ENCODE data around the gene MICAL2. TPM values are rescaled to one million over a fixed set of nuclear protein-coding genes. Genes with fewer than 3 reads are reported as not detected.

Gene MICAL2
- total and polyA plus RNA-seq, 2 of the 8 experiments (the other 6 are each of a cell fraction or from before 2014, with no cell fraction given) = 1.3 to 4.1 TPM

DNA sequence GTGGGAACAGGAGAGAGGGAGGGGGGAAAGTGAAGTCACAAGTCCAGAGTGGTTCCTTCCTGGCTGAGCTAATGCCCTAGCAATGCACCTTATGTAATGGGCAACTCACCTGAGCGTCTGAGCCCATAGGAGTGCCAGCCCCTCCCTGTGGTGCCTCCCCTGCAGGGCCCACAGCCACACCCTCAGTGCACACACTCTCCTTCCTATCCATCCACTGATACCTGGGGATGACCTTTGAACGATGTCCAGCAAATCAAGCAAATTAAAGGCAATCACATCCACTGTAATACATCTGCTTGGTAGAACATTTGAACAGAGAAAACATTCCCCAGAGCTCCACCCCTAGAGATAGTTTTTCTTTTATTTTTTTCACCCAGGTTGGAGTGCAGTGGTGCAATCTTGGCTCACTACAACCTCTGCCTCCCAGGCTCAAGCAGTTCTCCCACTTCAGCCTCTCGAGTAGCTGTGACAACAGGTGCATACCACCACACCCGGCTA, 19.6 kb upstream of the MICAL2 start:
- no peaks in the 10 kb centered on the region for H4K20me1 ChIP-seq (replicated peaks in 1 of 2; ENCODE audit: control insufficient read depth in 1 of 2, insufficient read depth in 2 of 2, low read length in 2 of 2)
- peaks cover 3 to 14% (median 11%) of the 10 kb centered on the region in 4 experiments for H3K4me1 ChIP-seq (replicated peaks in 1 of 4; ENCODE audit: control insufficient read depth in 3 of 4, insufficient read depth in 4 of 4, low read length in 3 of 4)
- no peak overlapping the region for H4K8ac ChIP-seq (ENCODE audit: extremely low read depth, insufficient read depth, low read length)
- H4K91ac ChIP-seq (replicated peaks; ENCODE audit: insufficient read length, low read length) = no peak overlapping the region
- no peaks in the 10 kb centered on the region for H3K9me3 ChIP-seq (ENCODE audit: insufficient read depth in 2 of 2, low read depth in 1 of 2, low read length in 1 of 2)
- DNase-seq (ENCODE audit: low read depth in 1 of 2, low spot score in 2 of 2) (no peak), FAIRE-seq (no peak)
- no peak overlapping the region for H3K9ac ChIP-seq (replicated peaks in 1 of 4; ENCODE audit: extremely low read depth in 1 of 4, low read depth in 3 of 4, low read length in 3 of 4)
- H3K27ac ChIP-seq (ENCODE audit: low read depth, low read length) = no peak overlapping the region
- H3K4me3 ChIP-seq (ENCODE audit: extremely low read depth in 1 of 4, insufficient read depth in 2 of 4, low read depth in 3 of 4, low read length in 4 of 4) = no peak overlapping the region
- H2BK120ac ChIP-seq (replicated peaks; ENCODE audit: low read depth, low read length) = no peak overlapping the region
- peak overlapping the region; percentile 82; the same call in 1 of the 2 replicates for H2BK20ac ChIP-seq (ENCODE audit: low read length)
- no peaks in the 10 kb centered on the region for H3K79me1 ChIP-seq (ENCODE audit: low read depth, low read length)
- no peak overlapping the region for H2BK5ac ChIP-seq (ENCODE audit: low read depth, low read length)
- no peak overlapping the region for H4K5ac ChIP-seq (ENCODE audit: insufficient read length, low read depth, low read length)
- H3K36me3 ChIP-seq (ENCODE audit: control insufficient read depth in 2 of 4, insufficient read depth in 4 of 4, low read length in 3 of 4) = no peaks in the 10 kb centered on the region
- ChIA-PET POLR2A (ENCODE audit: partially characterized antibody) (no interaction called here), CTCF (ENCODE audit: partially characterized antibody) (interaction anchor here (0.6 to 7.0 kb wide), 10 partner anchors 12 to 198 kb away, joined by 3 to 37 read pairs (median 4); no protein-coding TSS in a partner anchor)
- H3K79me2 ChIP-seq (ENCODE audit: control insufficient read depth in 1 of 2, insufficient read depth in 2 of 2, low read length in 2 of 2) = no peaks in the 10 kb centered on the region
- TF ChIP-seq ZNF274 (IDR thresholded peaks at IDR 0.05; ENCODE audit: borderline replicate concordance, extremely low read depth, low read length) = no peak
- TF ChIP-seq KDM4A (IDR thresholded peaks at IDR 0.05; ENCODE audit: low read depth, low read length, severe bottlenecking) = no peak
- no peak for TF ChIP-seq CTBP2 (IDR thresholded peaks at IDR 0.05; ENCODE audit: borderline replicate concordance, insufficient read depth, insufficient read length, low read length)
- no peak for TF ChIP-seq CTCF (IDR thresholded peaks at IDR 0.05; ENCODE audit: control extremely low read depth in 1 of 3, insufficient read depth in 1 of 3, low read depth in 1 of 3, low read length in 3 of 3)
- no peak overlapping the region for H3K56ac ChIP-seq (replicated peaks; ENCODE audit: insufficient read length, low read depth, low read length)
- no peaks in the 10 kb centered on the region for H3K27me3 ChIP-seq (replicated peaks in 1 of 4; ENCODE audit: control insufficient read depth in 3 of 4, extremely low read depth in 1 of 4, insufficient read depth in 3 of 4, low read length in 3 of 4)
- H2BK12ac ChIP-seq (ENCODE audit: low read depth, low read length) = no peak overlapping the region
- no peak overlapping the region for H3K4me2 ChIP-seq (ENCODE audit: insufficient read depth in 1 of 2, low read depth in 2 of 2, low read length in 2 of 2)
- 83% methylated on average over 4 of the region's 4 CpGs; no CpG with 5 or more reads in 1 of the 2 experiments for WGBS, 2 experiments (ENCODE audit: extremely low coverage in 1 of 2, insufficient coverage in 1 of 2, insufficient read length in 1 of 2, insufficient replicate concordance in 2 of 2, low coverage in 1 of 2, low lambda C conversion rate in 2 of 2, missing lambda C conversion rate in 1 of 2)
- H2BK15ac ChIP-seq (ENCODE audit: low read length) = 0 out of 2 replicates have a peak overlapping the region, but pooled peaks have one; percentile 76
- no peak overlapping the region for H3K23ac ChIP-seq (ENCODE audit: insufficient read length)
- H3K14ac ChIP-seq (ENCODE audit: insufficient read length) = no peak overlapping the region
- no peak overlapping the region for H3K4ac ChIP-seq (replicated peaks; ENCODE audit: insufficient read length, low read depth, low read length)
- no peak overlapping the region for H3K18ac ChIP-seq (ENCODE audit: extremely low read depth, low read length)
- H3K23me2 ChIP-seq (ENCODE audit: low read depth, low read length) = no peaks in the 10 kb centered on the region
- no peak overlapping the region for H2AK5ac ChIP-seq (ENCODE audit: low read depth, low read length)
- no peak overlapping the region for H2AFZ ChIP-seq (ENCODE audit: low read length)

All from H1 (cell line).